Chondrocyte (in vitro differentiated cells): ENCODE data around the gene CD9. TPM values are rescaled to one million over a fixed set of nuclear protein-coding genes. Genes with fewer than 3 reads are reported as not detected.

ENCODE experiments used
- DNase-seq: peaks from one replicate; pipeline ENCODE4 v3.0.0; 2021; ENCODE audit warnings: mixed read lengths, low spot score
- H3K27ac Mint-ChIP-seq: one replicate; pipeline ENCODE4 v1.8.0; 2021; ENCODE audit warnings: mild to moderate bottlenecking, moderate library complexity, mixed read lengths; ENCODE audit not compliant: unreplicated experiment
- H3K27me3 Mint-ChIP-seq: 2 replicates; pipeline ENCODE4 v1.8.0; 2021; ENCODE audit warnings: low read depth, mixed read lengths
- H3K36me3 Mint-ChIP-seq: 2 replicates; pipeline ENCODE4 v1.8.0; 2021; ENCODE audit warnings: low read depth, mixed read lengths
- H3K4me1 Mint-ChIP-seq: 2 replicates; pipeline ENCODE4 v1.8.0; 2021; ENCODE audit warnings: low read depth, mild to moderate bottlenecking, mixed read lengths
- H3K4me3 Mint-ChIP-seq: one replicate; pipeline ENCODE4 v1.8.0; 2021; ENCODE audit warnings: mild to moderate bottlenecking, moderate library complexity, mixed read lengths; ENCODE audit not compliant: unreplicated experiment
- H3K9me3 Mint-ChIP-seq: 2 replicates; pipeline ENCODE4 v1.8.0; 2021; ENCODE audit warnings: low read depth, mixed read lengths
- CTCF ChIP-seq: fragments of 200-600 bp; sonication (generic); IDR thresholded peaks from 2 replicates; pipeline ENCODE4 v1.5.0; 2021; ENCODE audit warnings: antibody characterized with exemption, mild to moderate bottlenecking, moderate library complexity
- total RNA-seq: library from RNA; stranded (reverse); gene quantifications from 3 replicates; pipeline ENCODE4 v1.2.1, GENCODE V29; 2021

Gene CD9
- total RNA-seq, 1 donor from 2014 or later: 60.7 TPM

- no peak overlapping the region for H3K27ac Mint-ChIP-seq
- peak; percentile 35 for DNase-seq
- H3K9me3 Mint-ChIP-seq: no peaks in the 10 kb centered on the region
- peaks cover 5% of the 10 kb centered on the region for H3K4me1 Mint-ChIP-seq
- no peak overlapping the region for H3K4me3 Mint-ChIP-seq
- peaks cover 32% of the 10 kb centered on the region for H3K36me3 Mint-ChIP-seq
- no peak for TF ChIP-seq CTCF
- no peaks in the 10 kb centered on the region for H3K27me3 Mint-ChIP-seq
Observed at GRCh38 chr12:6236641-6236940, 36.4 kb downstream of the CD9 start.

GRCh38 chr12:6237830-6238229 lies 37.6 kb downstream of the CD9 start:
- H3K4me1 Mint-ChIP-seq: peaks cover 6% of the 10 kb centered on the region
- H3K9me3 Mint-ChIP-seq: no peaks in the 10 kb centered on the region
- peaks cover 32% of the 10 kb centered on the region for H3K36me3 Mint-ChIP-seq
- no peak overlapping the region for H3K27ac Mint-ChIP-seq
- H3K4me3 Mint-ChIP-seq: no peak overlapping the region
- no peaks in the 10 kb centered on the region for H3K27me3 Mint-ChIP-seq
- TF ChIP-seq CTCF: no peak
- no peak for DNase-seq

DNA sequence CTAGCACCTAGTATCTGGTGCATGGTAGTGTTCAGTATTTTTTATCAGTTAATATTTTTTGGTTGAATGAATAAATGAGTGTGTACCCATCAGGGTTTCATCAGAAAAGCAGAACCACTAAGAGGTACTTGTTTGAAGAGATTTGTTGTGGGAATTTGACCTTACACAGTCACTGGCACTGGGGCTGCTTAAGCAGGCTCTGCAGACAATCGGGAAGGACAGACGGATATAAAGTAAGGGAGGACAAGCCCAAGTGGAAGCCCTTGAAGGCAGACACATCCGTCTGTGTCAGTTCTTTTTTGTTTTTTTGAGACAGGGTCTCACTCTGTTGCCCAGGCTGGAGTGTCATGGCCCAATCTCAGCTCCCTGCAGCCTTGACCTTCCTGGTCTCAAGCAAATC lies 38.7 kb downstream of the CD9 start:
- H3K27me3 Mint-ChIP-seq: no peaks in the 10 kb centered on the region

DNA sequence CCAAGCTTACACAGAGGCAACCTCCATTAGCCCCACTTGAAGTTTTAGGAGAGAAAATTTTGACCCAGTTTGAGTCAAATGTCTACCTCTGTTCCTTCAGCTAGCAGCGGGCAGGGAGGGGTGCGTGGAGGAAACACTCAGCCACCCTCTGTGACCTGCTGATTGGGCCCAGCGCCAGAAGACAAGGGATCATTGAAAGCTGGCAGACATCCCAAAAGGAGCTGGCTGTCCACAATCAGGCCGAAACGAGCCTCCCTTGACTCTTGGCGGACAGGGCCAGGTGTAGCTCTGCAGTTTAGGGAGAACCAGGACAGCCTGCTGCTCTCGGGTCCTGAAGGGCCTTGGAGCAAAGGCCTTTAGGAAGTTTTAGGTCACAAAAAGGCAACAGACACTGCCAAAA lies 41.3 kb downstream of the CD9 start:
- Mint-ChIP-seq H3K27ac (no peak overlapping the region), H3K4me1 (peaks cover 6% of the 10 kb centered on the region), H3K4me3 (no peak overlapping the region), H3K36me3 (peaks cover 13% of the 10 kb centered on the region), H3K27me3 (no peaks in the 10 kb centered on the region), H3K9me3 (peaks cover 4% of the 10 kb centered on the region)
- peak; percentile 43 for DNase-seq
- TF ChIP-seq CTCF: no peak

More for the DNA sequence above, 38.7 kb downstream of the CD9 start:
- no peak for TF ChIP-seq CTCF
- DNase-seq: peak; percentile 9
- Mint-ChIP-seq H3K4me3 (no peak overlapping the region), H3K36me3 (peaks cover 32% of the 10 kb centered on the region), H3K27ac (no peak overlapping the region), H3K4me1 (peaks cover 6% of the 10 kb centered on the region), H3K9me3 (no peaks in the 10 kb centered on the region)

DNA sequence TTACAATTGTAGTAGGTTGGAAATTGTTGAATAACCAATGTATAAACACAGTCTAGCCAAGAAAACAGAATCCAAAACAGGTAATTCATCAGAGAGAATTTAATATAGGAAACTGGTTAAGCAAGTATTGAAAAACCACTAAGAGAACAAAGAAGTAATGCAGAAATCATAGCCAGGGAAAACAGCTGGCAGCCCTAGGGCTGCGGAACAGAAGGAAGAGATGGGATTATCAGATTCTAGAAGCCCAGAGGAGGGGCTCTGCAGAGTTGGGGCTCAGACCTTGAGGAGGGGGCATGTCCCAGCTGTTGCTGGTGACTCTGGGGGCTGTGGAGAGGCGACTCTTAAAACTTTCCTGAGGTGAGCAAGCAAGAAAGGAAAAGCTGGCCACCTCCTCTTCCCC lies 49.4 kb downstream of the CD9 start:
- Mint-ChIP-seq H3K36me3 (peaks cover 2% of the 10 kb centered on the region), H3K9me3 (peaks cover 4% of the 10 kb centered on the region), H3K4me3 (no peak overlapping the region), H3K27ac (no peak overlapping the region), H3K27me3 (peaks cover 12% of the 10 kb centered on the region), H3K4me1 (no peaks in the 10 kb centered on the region)
- TF ChIP-seq CTCF: no peak
- DNase-seq: peak; percentile 26
